ENCODE results near the gene BANP.
"Not testable (repeated sequence)": the region's sequence is repeated elsewhere in the genome, so short reads cannot be mapped to it uniquely, and the experiment has no call there.

GRCh38 chr16:88111976-88112375, 160.7 kb downstream of the BANP start:
- TF ChIP-seq, protein P1, sequence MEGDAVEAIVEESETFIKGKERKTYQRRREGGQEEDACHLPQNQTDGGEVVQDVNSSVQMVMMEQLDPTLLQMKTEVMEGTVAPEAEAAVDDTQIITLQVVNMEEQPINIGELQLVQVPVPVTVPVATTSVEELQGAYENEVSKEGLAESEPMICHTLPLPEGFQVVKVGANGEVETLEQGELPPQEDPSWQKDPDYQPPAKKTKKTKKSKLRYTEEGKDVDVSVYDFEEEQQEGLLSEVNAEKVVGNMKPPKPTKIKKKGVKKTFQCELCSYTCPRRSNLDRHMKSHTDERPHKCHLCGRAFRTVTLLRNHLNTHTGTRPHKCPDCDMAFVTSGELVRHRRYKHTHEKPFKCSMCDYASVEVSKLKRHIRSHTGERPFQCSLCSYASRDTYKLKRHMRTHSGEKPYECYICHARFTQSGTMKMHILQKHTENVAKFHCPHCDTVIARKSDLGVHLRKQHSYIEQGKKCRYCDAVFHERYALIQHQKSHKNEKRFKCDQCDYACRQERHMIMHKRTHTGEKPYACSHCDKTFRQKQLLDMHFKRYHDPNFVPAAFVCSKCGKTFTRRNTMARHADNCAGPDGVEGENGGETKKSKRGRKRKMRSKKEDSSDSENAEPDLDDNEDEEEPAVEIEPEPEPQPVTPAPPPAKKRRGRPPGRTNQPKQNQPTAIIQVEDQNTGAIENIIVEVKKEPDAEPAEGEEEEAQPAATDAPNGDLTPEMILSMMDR (conservative IDR thresholded peaks at IDR 0.05 in 1 of 2, IDR thresholded peaks at IDR 0.05 in 1 of 2; ENCODE audit: low read depth in 1 of 2, low read length in 2 of 2) = not testable (repeated sequence)
- TF ChIP-seq EZH2 (IDR thresholded peaks at IDR 0.05; ENCODE audit: low read length, missing control alignments) = not testable (repeated sequence)

Measured in fibroblast of lung (primary cell).